Stomach (tissue), 9 donors: ENCODE data around the gene MIER1. TPM values are rescaled to one million over a fixed set of nuclear protein-coding genes. Genes with fewer than 3 reads are reported as not detected.
A peak's percentile ranks its signal among the peaks of the same experiment; 100 is the strongest.

ENCODE experiments used
- DNase-seq, 2 donors: peaks; one replicate each; pipeline versions ENCODE4 v3.0.0 to v3.0.0-alpha.2; 2013 to 2019
- H3K27ac ChIP-seq, 5 donors: fragments of 200-600 bp in 4 of 5; sonication (generic) in 4 of 5; one replicate each; pipeline ENCODE4 v1.5.1; 2013 to 2019; ENCODE audit warnings: mild to moderate bottlenecking in 1 of 5, moderate library complexity in 1 of 5
- H3K27me3 ChIP-seq, 3 donors: fragments of 200-600 bp; sonication (generic); one replicate each; pipeline ENCODE4 v1.5.1; 2017 to 2019; ENCODE audit warnings: mixed run types in 1 of 3
- H3K36me3 ChIP-seq, 4 donors: fragments of 200-600 bp; sonication (generic); 1 replicate in 3 of 4; 2 replicates in 1 of 4; pipeline ENCODE4 v1.5.1; 2016 to 2019
- H3K4me1 ChIP-seq, 4 donors: fragments of 200-600 bp; sonication (generic); one replicate each; pipeline ENCODE4 v1.5.1; 2016 to 2019
- H3K4me3 ChIP-seq, 4 donors: fragments of 200-600 bp; sonication (generic) in 3 of 4; one replicate each; pipeline ENCODE4 v1.5.1; 2016 to 2019; ENCODE audit warnings: mild to moderate bottlenecking in 1 of 4
- H3K9me3 ChIP-seq, 4 donors: fragments of 200-600 bp; sonication (generic); one replicate each; pipeline ENCODE4 v1.5.1; 2016 to 2019
- CTCF ChIP-seq, 7 experiments: fragments of 450-650 bp in 4 of 7; fragments of 200-600 bp in 3 of 7; sonication (generic) in 3 of 7; IDR thresholded peaks; one replicate each; pipeline ENCODE4 v1.5.1; 2016 to 2019; ENCODE audit warnings: antibody characterized with exemption in 7 of 7, control low read depth in 2 of 7, mild to moderate bottlenecking in 1 of 7
- EP300 ChIP-seq: sonication (generic); formaldehyde crosslinking; IDR thresholded peaks from one replicate; pipeline ENCODE4 v1.6.1; 2017; ENCODE audit warnings: antibody characterized with exemption
- POLR2A ChIP-seq, 4 donors: fragments of 450-650 bp; IDR thresholded peaks; one replicate each; pipeline ENCODE4 v1.6.1; 2016; ENCODE audit warnings: antibody characterized with exemption in 4 of 4, control low read depth in 2 of 4, mild to moderate bottlenecking in 1 of 4, moderate library complexity in 1 of 4
- POLR2AphosphoS5 ChIP-seq, 3 donors: sonication (generic); formaldehyde crosslinking; IDR thresholded peaks; one replicate each; pipeline ENCODE4 v1.6.1; 2016; ENCODE audit warnings: antibody characterized with exemption in 3 of 3
- WGBS, 5 donors: extraction: QIAGEN DNeasy Blood & Tissue Kit in 3 of 5; methylation state at CpG; one replicate each; pipeline versions ENCODE4 v1.1.5 to v1.1.7; 2013 to 2018; 5-methylcytosine and 5-hydroxymethylcytosine counted together
- intact Hi-C: fragments of 100-400 bp; cut with DNase I; formaldehyde crosslinking; loops from one replicate; pipeline ENCODE4 v1.15.1; 2023; ENCODE audit warnings: low total_unique reads
- polyA plus RNA-seq, 3 donors: library from polyadenylated mRNA; stranded (reverse); fragments of 200-250 nt; gene quantifications; one replicate each; pipeline ENCODE4 v1.2.3, GENCODE V29; 2013
- total RNA-seq, 5 donors: library from RNA; depleted of rRNA; stranded (reverse); fragments of >200 nt; gene quantifications; one replicate each; pipeline versions ENCODE4 v1.1.0 to v1.2.3, GENCODE V29; 2014 to 2016
- donor health status: healthy with polysubstance abuse.
- donor health status: Bipolar disorder and iron deficiency.
- donor health status: healthy.

MIER1 gene
- total and polyA plus RNA-seq, 8 donors, result 6.4 to 57.6 (median 27.7) TPM

- 73 to 87% (median 85%) methylated on average over 7 of the region's 7 CpGs for WGBS, 5 donors
- intact Hi-C loops, result loop anchor here (5.0 kb wide), 1 partner anchor 147 kb away; no protein-coding TSS in a partner anchor
- no peak for DNase-seq
Measured at GRCh38 chr1:66999640-67000400, 75.0 kb downstream of the MIER1 start.

GRCh38 chr1:67001682-67002425 lies 77.1 kb downstream of the MIER1 start:
- peak; percentile 37 to 43 for DNase-seq
- Histone ChIP-seq H3K27ac (peak overlapping the region; percentile 41 to 73 (median 63)), H3K4me3 (no peak overlapping the region), H3K9me3 (no peaks in the 10 kb centered on the region), H3K27me3 (no peaks in the 10 kb centered on the region), H3K4me1 (peaks cover 4 to 70% (median 39%) of the 10 kb centered on the region in 4 donors), H3K36me3 (peaks cover 3 to 59% (median 33%) of the 10 kb centered on the region in 4 donors)
- intact Hi-C loops, result no loop called here
- TF ChIP-seq CTCF (IDR thresholded peaks at IDR 0.05) (no peak), POLR2A (IDR thresholded peaks at IDR 0.05) (no peak), POLR2AphosphoS5 (IDR thresholded peaks at IDR 0.05) (peak in 1 of 3 donors; percentile 6)
- 50 to 70% (median 70%) methylated on average over 5 of the region's 5 CpGs for WGBS, 5 donors

More at GRCh38 chr1:66999640-67000400, 75.0 kb downstream of the MIER1 start:
- Histone ChIP-seq H3K9me3 (no peaks in the 10 kb centered on the region), H3K27ac (peak overlapping the region in 3 of 5 donors; percentile 11 to 69 (median 63)), H3K4me1 (peaks cover 4 to 67% (median 36%) of the 10 kb centered on the region in 4 donors), H3K4me3 (no peak overlapping the region), H3K27me3 (no peaks in the 10 kb centered on the region), H3K36me3 (peaks cover 3 to 54% (median 30%) of the 10 kb centered on the region in 4 donors)
- TF ChIP-seq CTCF (IDR thresholded peaks at IDR 0.05), result no peak

- H3K27ac ChIP-seq, result no peak overlapping the region
- no peaks in the 10 kb centered on the region for H3K9me3 ChIP-seq
- 27 to 73% (median 42%) methylated on average over 1 of the region's 1 CpG for WGBS, 5 donors
- DNase-seq, result no peak
- H3K4me3 ChIP-seq, result no peak overlapping the region
- peaks cover 0 to 64% (median 37%) of the 10 kb centered on the region in 4 donors for H3K36me3 ChIP-seq
- intact Hi-C loops, result no loop called here
- TF ChIP-seq EP300 (no peak), POLR2AphosphoS5 (IDR thresholded peaks at IDR 0.05) (no peak), CTCF (IDR thresholded peaks at IDR 0.05) (no peak), POLR2A (IDR thresholded peaks at IDR 0.05) (no peak)
- no peaks in the 10 kb centered on the region for H3K27me3 ChIP-seq
- peaks cover 4 to 65% (median 38%) of the 10 kb centered on the region in 4 donors for H3K4me1 ChIP-seq
Measured at GRCh38 chr1:67004176-67004575, 79.4 kb downstream of the MIER1 start.

GRCh38 chr1:67005068-67005467 lies 80.3 kb downstream of the MIER1 start:
- H3K4me1 ChIP-seq, result peaks cover 4 to 56% (median 34%) of the 10 kb centered on the region in 4 donors
- H3K27ac ChIP-seq, result peak overlapping the region in 1 of 5 donors; percentile 17
- 80 to 86% (median 86%) methylated on average over 8 of the region's 8 CpGs for WGBS, 5 donors
- no peaks in the 10 kb centered on the region for H3K9me3 ChIP-seq
- no peak overlapping the region for H3K4me3 ChIP-seq
- DNase-seq, result no peak
- intact Hi-C loops, result no loop called here
- H3K27me3 ChIP-seq, result no peaks in the 10 kb centered on the region
- peaks cover 0 to 68% (median 41%) of the 10 kb centered on the region in 4 donors for H3K36me3 ChIP-seq
- TF ChIP-seq POLR2A (IDR thresholded peaks at IDR 0.05), result no peak
